Activated CD4-positive, alpha-beta T cell treated with anti-CD3 and anti-CD28 coated beads for 4 hours (primary cell): ENCODE results near the gene STARD7.

Experiments
- DNase-seq, 2 donors: peaks; one replicate each; pipeline ENCODE4 v3.0.0-alpha.2; 2020

STARD7 gene

GRCh38 chr2:96146153-96146880 is 62.3 kb downstream of the STARD7 start:
- peak; percentile 88 to 90 for DNase-seq

- no peak for DNase-seq
Observed at GRCh38 chr2:96145848-96146152, 62.8 kb downstream of the STARD7 start.

- DNase-seq, result peak; percentile 90 to 94
Observed at GRCh38 chr2:96145036-96145847, 63.4 kb downstream of the STARD7 start, which contains the start of gene DUSP2. DUSP2 (minus strand) TSS chr2:96145440; CDS start chr2:96145354, 86 bp downstream.

DNA sequence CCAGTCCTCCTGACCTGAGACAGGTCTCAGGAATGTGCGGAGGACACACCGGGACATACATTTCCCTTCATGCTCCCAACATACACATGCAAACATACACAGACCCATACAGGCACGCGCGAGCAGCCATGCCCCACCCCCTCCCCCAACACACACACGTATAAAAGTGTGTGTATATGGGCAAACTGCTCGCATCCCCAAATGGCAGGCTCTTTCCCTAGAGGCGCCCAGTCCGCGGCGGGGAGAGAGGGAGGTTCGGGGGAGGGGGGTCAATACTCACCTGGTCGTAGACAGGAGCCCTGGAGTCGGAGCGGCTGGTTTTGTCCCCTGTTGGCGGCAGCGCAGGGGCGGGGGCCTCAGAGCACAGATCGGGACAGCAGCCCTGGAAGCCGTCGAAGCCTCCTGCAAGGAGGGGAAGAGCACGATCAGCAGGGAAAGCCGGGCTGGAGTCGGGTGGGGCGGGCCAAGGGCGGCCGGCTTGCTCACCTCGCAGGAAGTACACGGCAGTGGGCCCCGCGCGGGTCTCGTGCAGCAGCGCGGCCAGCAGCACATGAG is 64.1 kb downstream of the STARD7 start:
- DNase-seq, result peak; percentile 54 to 62

DNA sequence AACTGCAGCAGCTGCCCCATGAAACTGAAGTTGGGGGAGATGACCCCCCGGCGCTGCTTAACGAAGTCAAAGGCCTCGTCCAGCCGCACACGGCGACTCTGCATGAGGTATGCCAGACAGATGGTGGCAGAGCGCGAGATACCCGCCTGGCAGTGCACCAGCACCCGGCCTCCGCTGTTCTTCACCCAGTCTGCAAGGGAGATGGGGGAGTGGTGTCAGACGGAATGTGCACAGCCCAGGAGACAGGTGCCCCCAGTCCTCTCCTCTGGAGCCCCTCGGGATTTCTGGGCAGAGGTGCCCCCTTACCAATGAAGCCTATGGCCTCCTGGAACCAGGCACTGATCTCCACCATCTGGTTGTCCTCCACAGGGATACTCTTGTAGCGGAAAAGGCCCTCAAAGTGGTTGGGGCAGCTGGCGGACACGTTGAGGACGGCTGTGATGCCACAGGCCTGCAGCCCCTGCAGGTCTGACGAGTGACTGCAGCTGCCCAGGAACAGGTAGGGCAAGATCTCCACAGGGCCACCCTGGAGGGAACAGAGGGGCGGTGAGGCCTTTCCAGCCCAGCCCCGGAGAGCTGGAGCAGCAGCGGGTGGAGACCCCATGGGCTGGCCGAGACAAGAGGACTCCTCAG is 64.7 kb downstream of the STARD7 start:
- peak in 1 of 2 donors; percentile 49 for DNase-seq

- DNase-seq, result peak; percentile 57 to 61
Observed at GRCh38 chr2:96143231-96143847, 65.3 kb downstream of the STARD7 start.

- peak; percentile 70 to 81 for DNase-seq
Observed at GRCh38 chr2:96142217-96143113, 66.2 kb downstream of the STARD7 start.

DNA sequence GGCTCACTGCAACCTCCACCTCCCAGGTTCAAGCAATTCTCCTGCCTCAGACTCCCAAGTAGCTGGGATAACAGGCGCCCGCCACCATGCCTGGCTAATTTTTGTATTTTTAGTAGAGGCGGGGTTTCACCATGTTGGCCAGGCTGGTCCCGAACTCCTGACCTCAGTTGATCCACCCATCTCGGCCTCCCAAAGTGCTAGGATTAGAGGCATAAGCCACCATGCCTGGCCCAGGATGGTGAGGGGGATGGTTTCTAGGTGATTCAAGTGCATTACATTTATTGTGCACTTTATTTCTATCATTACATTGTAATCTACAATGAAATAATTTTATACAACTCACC is 67.0 kb downstream of the STARD7 start:
- DNase-seq, result peak in 1 of 2 donors; percentile 40

- peak in 1 of 2 donors; percentile 37 for DNase-seq
Observed at GRCh38 chr2:96140941-96141623, 67.5 kb downstream of the STARD7 start.

DNA sequence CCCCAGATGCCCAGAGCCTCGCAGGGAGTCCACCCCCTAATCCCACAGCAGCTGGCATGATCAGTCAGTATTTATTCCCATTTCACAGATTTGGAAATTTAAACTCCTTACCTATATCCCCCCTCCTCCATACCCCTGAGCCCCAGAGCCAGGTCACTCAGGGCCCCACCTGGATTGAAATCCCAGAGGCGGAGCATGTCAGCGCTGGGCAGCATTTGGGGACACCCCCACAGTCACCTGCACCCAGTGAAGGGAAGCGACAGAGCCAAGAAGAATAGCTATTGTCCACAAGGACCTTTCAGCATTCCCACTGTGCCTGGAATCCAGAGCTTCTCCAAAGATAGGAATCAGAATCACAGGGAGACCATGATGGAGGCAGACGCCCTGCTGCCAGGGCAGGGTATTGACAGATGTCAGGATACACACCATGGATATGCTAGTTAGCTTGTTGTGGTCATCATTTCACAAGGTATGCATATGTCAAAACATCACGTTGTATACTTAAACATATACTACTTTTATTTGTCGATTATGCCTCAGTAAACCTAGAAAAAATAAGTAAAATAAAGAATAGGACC is 69.4 kb downstream of the STARD7 start:
- DNase-seq, result no peak

- DNase-seq, result peak; percentile 58 to 67
Observed at GRCh38 chr2:96138179-96139145, 70.2 kb downstream of the STARD7 start, which contains the start of gene ASTL. ASTL (minus strand) TSS chr2:96138502; CDS start chr2:96138436, 66 bp downstream.

GRCh38 chr2:96137321-96138178 is 71.1 kb downstream of the STARD7 start:
- DNase-seq, result no peak

DNA sequence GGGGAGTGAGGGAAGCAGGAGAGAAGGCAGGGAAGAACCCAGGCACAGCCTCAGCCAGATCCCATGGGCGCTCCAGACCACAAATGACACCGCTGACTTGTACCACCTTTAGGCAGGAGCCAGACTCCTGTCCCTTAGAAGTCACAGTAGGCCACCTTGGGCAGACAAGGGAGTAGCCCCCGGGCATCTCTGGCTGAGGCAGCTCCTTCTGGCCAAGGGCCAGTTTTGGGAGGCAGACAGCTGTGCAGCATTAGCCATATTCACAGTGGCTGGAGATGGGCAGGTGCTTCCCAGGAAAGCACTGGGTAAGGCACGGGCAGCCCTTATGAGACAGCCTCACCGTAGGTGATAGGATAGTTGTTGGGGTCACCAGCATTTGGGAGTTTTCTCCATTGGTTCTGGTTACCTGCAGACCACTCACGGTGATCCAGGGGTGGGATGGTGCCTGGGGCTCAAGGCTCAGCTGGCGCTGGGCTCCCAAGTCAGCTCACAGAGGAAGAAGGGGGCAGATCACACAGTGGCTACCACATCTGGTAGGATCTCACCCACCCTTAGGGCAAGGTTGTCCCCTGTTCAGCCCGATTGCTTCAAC is 72.4 kb downstream of the STARD7 start:
- no peak for DNase-seq

DNA sequence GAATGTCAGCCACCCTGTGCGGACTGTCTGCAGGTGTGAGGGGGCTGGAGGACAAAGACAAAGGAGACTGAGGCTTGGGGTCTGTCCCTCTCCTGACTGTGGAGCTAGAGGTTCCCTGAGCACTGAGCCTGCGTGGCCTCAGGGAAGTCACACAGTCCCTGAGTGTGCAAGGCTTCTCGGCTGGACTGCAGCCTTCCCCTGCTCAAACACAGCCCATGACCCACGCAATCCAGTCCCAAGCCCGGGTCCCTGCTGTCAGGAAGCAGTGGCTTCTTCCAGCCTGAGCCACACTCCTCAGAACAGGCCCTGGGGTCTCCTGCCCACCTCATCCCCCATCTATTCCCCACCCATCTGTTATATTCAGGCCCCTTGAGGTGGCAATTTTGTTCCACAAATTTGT is 73.0 kb downstream of the STARD7 start:
- DNase-seq, result no peak

DNA sequence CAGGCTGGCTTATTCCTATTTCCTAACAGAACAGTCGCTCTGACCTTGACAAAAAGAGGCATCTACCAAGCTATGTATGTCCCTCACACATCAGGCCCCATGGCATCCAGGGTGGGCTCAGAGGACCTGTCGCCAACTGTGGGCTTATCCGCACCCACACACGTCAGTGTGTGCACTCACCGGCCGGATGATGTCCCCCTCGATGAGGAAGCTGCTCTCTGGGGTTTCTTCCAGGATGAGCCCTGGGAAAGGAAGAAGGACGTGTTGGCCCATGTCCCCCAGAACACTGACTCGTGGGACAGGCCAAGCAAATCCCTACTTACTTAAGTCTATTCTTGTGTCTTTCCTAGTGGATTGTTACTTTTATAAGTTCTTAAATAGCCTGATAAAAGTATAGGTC is 73.5 kb downstream of the STARD7 start:
- DNase-seq, result no peak
